HG03469 (cell line): ENCODE results near the gene SNX13.
"Not testable (repeated sequence)": the region's sequence is repeated elsewhere in the genome, so short reads cannot be mapped to it uniquely, and the experiment has no call there.

Experiments used
- ATAC-seq: cut with Tn5 transposase; IDR thresholded peaks from one replicate; pipeline ENCODE4 v1.9.1; 2021; ENCODE audit warnings: mild to moderate bottlenecking, moderate library complexity, moderate number of reproducible peaks; ENCODE audit not compliant: unreplicated experiment

Gene SNX13

DNA sequence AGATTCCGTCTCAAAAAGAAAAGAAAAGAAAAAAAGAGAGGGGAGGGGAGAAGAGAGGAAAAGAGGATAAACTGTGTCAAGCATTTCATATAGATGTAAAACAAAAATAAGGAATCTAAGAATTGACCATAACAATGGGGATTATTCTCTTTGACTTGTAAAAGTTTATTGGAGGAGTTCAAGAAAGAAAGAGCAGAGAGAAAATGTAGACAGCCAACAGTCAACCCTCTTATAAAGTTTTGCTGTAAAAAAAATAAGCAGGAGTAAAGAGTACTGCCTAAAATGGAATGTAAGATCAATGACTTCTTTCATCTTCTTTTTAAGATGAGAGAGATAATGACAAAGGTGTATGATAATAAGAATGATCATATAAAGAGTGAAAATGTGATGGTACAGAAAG, 87.9 kb downstream of the SNX13 start:
- no peak for ATAC-seq

- no peak for ATAC-seq
These were observed 90.8 kb downstream of the SNX13 start for GRCh38 chr7:17849504-17849903.

- ATAC-seq, result no peak
These were observed 91.8 kb downstream of the SNX13 start for GRCh38 chr7:17848516-17848915.

DNA sequence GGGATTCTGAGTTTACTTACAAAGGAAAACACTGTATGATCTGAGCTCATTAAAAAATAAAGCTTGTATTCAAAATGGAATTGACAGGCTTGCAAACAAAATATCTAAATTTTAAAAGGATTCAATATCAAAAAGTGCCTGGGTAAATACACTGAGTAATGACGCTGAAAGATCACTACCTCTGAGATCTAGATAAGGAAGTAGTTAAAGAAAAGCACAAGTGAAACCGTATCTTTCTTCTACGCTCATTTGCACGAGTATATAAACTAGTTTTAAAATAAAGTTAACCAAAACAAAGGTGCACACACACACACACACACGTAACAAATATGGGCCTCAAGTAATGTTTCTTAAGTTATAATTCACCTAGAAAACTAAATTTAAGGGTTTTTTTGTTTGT, 93.4 kb downstream of the SNX13 start:
- no peak for ATAC-seq

DNA sequence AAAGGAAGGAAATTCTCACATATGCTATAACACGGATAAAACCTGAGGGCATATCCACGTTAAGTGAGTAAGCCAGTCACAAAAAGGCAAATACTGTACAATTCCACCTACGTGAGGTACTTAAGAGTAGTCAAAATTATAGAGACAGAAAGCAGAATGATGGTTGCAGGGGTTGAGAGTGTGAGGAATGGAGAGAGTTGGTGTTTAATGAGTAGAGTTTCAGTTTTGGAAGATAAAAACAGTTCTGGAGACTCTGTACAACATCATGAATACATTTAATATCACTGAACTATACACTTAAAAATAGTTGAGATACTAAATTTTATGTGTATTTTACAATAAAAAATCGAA, 95.1 kb downstream of the SNX13 start:
- no peak for ATAC-seq

DNA sequence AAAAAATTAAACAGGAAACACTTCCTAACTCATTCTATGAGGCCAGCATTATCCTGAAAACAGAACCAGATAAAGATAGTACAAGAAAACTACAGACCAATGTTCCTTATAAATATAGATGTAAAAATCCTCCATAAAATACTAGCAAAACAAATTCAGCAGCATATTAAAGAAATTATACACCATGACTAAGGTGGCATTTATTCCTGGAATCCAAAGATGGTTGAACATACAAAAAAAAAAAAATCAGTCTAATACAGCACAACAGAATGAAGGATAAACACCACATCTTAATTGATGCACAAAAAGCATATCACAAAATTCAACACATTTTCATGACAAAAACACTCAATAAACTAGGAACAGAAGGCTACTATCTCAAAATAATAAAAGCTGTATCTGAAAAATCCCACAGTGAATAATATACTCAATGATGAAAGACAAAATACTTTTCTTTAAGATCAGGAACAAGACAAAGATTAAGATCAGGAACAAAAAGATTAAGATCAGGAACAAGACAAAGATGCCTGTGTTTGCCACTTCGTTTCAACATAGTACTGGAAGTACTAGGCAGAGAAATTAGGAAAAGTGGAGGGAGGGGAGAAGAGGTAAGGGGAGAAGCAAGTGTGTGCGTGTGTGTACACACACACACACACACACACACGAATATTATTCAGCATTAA, 95.6 kb downstream of the SNX13 start:
- ATAC-seq, result no peak

DNA sequence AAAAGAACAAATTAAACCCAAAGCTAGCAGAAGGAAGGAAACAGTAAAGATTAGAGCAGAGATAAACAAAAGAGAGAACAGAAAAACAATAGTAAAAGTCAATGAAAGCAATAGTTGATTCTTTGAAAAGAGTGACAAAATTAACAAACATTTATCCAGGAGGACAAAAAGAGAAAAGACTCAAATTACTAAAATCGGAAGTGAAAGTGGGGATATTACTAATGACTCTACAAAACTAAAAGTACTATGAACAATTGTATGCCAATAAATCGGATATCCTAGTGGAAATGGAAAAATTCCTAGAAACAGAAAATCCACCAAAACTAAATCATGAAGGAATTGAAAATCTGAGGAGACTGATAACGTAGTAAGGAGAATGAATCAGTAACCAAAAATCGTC, 96.3 kb downstream of the SNX13 start:
- no peak for ATAC-seq

DNA sequence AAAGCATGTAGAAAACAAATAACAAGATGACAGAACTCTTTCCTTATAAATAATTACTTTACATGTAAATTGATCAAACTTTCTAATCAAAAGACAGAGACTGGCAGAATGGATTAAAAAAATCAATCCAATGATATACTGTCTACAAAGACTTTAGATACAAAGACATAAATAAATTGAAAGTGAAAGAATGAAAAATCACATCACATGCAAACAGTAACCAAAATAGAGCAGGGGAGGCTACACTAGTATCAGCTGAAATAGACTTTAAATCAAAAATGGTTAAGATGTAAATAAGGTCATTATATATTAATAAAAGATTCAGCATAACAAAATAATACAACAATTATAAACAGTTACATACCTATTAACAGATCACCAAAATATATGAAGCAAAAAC, 97.3 kb downstream of the SNX13 start:
- ATAC-seq, result no peak

DNA sequence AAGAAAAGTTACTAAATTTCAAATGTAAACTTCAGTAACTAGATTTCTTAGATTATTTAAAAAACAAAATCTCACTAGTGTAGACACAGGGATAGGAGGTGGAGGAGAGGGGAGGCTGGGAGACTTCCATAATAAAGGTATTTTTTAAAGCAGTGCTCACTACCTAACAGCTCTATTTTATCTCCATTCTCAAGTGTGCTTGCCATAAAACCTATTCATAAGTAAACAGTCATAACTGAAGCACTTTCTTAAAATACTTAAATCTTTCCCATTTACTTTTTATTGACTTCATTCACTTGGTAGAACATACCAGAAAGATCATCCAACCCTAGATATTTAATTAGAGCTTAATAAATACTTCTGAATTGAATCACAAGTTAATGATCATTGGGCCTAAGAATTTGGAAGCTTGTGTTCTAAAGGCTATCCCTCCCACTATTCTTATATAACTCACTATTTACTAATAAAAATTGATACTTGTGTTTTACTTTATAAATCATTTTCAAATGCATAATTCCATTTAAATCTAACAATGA, 107.4 kb downstream of the SNX13 start:
- ATAC-seq, result no peak

GRCh38 chr7:17832242-17832641, 108.1 kb downstream of the SNX13 start:
- no peak for ATAC-seq

DNA sequence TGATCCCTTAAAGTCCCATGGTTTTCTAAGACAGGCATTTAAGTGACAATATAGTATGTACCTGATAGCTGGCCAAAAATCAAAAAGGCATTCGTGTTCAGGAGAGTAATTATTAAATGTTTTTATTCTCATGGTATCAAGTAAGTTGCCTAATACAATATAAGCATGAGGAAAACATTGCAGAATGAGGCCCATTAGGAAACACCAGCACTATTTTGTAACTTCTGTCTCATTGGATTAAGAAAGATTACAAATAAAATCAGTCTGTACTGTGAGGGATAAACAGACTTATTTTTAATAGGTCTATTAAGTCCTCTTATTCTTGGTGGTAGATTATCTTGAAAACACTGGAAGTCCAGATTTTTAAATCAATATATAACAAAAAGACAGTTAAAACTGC, 110.1 kb downstream of the SNX13 start:
- ATAC-seq, result no peak

DNA sequence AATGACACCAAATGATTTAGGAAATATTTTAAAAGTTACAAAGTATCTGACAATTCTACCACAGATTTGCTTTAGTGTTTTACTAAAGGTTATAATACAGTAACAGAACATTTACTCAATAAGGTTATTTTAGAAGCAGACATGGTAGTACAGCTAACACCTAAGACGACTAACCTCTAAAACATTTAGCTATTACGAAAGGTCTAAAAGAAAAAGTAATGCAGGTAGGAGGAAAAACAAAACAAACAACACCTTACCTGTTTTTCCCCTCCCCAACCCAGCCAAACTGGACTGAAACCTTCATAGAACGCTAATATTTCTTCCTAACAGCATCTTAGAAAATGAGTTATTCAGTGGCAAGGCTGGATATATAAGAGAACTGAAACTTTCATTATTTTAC, 111.3 kb downstream of the SNX13 start:
- no peak for ATAC-seq

DNA sequence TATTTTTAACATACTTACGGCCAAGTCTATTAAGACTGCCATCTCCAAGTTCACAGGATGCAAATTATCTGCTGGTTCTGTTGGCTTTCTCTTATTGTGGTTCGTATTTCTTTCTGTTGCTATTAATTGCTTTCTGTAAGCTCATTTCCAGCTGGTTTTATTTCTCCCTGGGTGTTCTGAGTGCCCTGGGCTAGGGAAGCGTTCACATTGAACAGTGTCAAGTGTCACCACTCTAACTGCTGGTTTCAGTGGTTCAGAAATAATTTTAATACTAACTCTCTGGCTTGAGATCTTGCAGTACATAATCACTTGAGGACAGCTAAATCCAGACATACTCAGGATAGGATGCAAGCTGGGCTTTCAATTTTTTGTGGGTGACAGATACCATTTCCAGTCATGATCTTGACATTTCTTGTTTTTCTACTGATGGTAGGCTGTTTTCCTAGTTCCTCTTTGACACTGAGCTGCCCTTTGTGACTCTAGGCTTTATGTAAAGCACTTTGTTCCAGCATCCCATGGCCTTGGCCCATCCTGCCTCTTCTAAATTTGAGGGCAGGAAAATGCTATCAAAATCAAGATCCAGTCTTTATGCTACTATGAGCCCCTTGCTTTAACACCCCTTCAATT, 117.6 kb downstream of the SNX13 start:
- no peak for ATAC-seq

GRCh38 chr7:17816903-17817302, 123.4 kb downstream of the SNX13 start:
- ATAC-seq, result no peak

GRCh38 chr7:17815318-17815717, 125.0 kb downstream of the SNX13 start:
- ATAC-seq, result no peak

DNA sequence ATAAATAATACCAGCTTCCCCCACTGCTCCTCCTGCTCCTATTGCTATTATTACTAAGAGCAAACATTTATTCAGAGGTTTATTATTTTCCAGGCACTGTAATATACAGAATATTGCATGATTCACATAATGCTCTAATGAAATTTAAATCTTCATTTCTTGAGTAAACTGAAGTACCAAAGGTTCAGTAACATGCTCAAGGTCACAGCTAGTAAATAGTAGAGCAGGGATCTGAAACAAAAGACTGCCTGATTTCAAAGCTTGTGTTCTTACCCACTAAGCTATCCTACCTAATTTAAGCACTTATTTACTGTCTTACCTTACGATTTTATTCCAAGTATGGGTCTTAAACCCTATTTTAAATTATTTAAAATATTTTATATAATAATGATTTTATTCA, 126.2 kb downstream of the SNX13 start:
- ATAC-seq, result no peak

DNA sequence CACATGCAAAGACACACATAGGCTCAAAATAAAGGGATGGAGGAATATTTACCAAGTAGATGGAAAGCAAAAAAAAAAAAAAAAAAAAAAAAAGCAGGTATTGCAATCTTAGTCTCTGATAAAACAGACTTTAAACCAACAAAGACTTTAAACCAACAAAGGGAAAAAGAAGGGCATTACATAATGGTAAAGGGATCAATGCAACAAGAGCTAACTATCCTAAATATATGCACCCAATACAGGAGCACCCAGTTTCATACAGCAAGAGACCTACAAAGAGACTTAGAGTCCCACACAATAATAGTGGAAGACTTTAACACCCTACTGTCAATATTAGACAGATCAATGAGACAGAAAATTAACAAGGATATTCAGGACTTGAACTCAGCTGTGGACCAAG, 131.1 kb downstream of the SNX13 start:
- not testable (repeated sequence) for ATAC-seq

GRCh38 chr7:17807242-17807641, 133.1 kb downstream of the SNX13 start:
- ATAC-seq, result no peak

- ATAC-seq, result no peak
These were observed 133.7 kb downstream of the SNX13 start for GRCh38 chr7:17806631-17807030.

GRCh38 chr7:17802056-17802455, 138.2 kb downstream of the SNX13 start:
- no peak for ATAC-seq

DNA sequence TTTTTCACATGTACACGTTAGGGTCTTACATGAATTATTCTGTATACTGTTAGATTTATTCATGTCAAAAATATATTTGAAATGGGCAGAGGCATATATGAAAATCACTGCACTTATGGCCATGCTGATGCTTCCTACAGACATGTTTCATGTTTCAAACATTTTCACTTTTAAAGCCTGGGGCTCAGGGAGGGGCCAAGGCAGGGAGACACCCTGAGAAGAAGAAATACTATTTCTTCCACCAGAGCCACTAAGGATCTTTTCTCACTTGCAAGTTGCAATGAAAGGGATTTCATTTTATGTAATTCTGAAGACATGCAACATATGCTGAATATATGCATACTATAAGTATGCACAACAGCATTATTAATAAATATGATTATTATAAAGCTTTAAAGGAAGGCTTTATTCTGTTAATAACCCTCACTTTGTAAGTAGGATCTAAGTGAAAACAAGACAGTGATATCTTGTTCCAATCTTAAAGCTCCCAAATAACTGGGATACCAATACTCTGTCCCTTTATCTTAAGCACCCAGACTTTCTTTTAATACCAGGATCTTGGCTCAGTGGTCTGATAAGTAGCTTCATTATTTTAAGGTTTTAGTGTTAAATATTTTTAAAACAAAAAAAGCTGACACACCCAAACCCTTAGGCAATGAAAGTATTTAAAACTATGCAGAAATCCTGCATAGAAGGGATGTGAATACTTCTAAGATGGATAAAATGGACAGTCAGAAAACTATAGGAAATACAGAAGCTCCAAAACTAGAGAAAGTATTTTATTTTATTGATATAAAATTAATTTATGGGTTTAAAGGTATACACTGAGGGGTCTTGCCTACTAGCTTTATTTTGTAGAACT, 148.0 kb downstream of the SNX13 start:
- no peak for ATAC-seq

DNA sequence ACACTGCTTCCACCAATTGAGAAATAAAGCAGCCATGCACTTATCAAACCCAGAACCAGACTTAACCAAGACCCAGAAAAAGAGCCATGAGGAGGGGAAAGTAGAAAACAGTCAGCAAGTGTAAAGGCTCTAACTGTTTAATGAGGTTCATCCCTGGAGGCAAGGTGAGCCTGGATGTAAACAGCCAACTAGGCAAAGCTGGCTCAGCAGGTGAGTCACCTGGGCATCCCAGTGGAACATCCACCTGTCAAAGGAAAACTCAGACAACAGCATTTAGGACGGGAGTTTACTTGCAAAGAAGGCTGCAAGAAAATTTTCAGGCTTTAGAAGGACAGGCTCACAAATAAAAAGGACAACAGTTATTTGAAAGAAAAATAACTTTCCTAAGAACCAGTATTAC, 153.0 kb downstream of the SNX13 start:
- no peak for ATAC-seq
